CD4-positive, alpha-beta T cell treated with Interleukin-10 for 1 hour (primary cell): ENCODE data around the gene B4GALNT2.
A peak's percentile ranks its signal among the peaks of the same experiment; 100 is the strongest.
"Not testable (repeated sequence)": the region's sequence is repeated elsewhere in the genome, so short reads cannot be mapped to it uniquely, and the experiment has no call there.

Source experiments
- DNase-seq: peaks from one replicate; pipeline ENCODE4 v3.0.0-alpha.2; 2020

The B4GALNT2 gene

GRCh38 chr17:49122566-49122965, 10.0 kb upstream of the B4GALNT2 start:
- DNase-seq = no peak

GRCh38 chr17:49123061-49123460, 9.5 kb upstream of the B4GALNT2 start:
- no peak for DNase-seq

GRCh38 chr17:49125449-49125848, 7.1 kb upstream of the B4GALNT2 start:
- DNase-seq = no peak

- DNase-seq = not testable (repeated sequence)
Measured at GRCh38 chr17:49126183-49126859, 6.2 kb upstream of the B4GALNT2 start.

- not testable (repeated sequence) for DNase-seq
Measured at GRCh38 chr17:49129359-49129950, 3.1 kb upstream of the B4GALNT2 start.

GRCh38 chr17:49130891-49131290, 1.7 kb upstream of the B4GALNT2 start:
- no peak for DNase-seq

GRCh38 chr17:49132317-49132698, 261 bp upstream of the B4GALNT2 start:
- DNase-seq = no peak

- no peak for DNase-seq
Measured at GRCh38 chr17:49136335-49136734, 3.8 kb downstream of the B4GALNT2 start.

GRCh38 chr17:49145654-49146053, 13.1 kb downstream of the B4GALNT2 start:
- not testable (repeated sequence) for DNase-seq

GRCh38 chr17:49146620-49147306, 14.2 kb downstream of the B4GALNT2 start:
- DNase-seq = no peak

GRCh38 chr17:49148171-49148570, 15.6 kb downstream of the B4GALNT2 start:
- DNase-seq = no peak

GRCh38 chr17:49151996-49152395, 19.4 kb downstream of the B4GALNT2 start:
- DNase-seq = no peak

GRCh38 chr17:49156256-49156655, 23.7 kb downstream of the B4GALNT2 start:
- no peak for DNase-seq

GRCh38 chr17:49157784-49158183, 25.2 kb downstream of the B4GALNT2 start:
- DNase-seq = no peak

- DNase-seq = no peak
Measured at GRCh38 chr17:49162866-49163265, 30.3 kb downstream of the B4GALNT2 start.

- DNase-seq = no peak
Measured at GRCh38 chr17:49165143-49165542, 32.6 kb downstream of the B4GALNT2 start.

GRCh38 chr17:49168706-49169105, 36.1 kb downstream of the B4GALNT2 start:
- no peak for DNase-seq

- DNase-seq = no peak
Measured at GRCh38 chr17:49170216-49170615, 37.6 kb downstream of the B4GALNT2 start.

GRCh38 chr17:49170711-49171110, 38.1 kb downstream of the B4GALNT2 start:
- not testable (repeated sequence) for DNase-seq

- DNase-seq = not testable (repeated sequence)
Measured at GRCh38 chr17:49175978-49176377, 43.4 kb downstream of the B4GALNT2 start.

- DNase-seq = peak; percentile 71
Measured at GRCh38 chr17:49180303-49180702, 47.7 kb downstream of the B4GALNT2 start.

GRCh38 chr17:49180998-49181635, 48.5 kb downstream of the B4GALNT2 start:
- DNase-seq = no peak

GRCh38 chr17:49183341-49183740, 50.8 kb downstream of the B4GALNT2 start:
- no peak for DNase-seq

GRCh38 chr17:49183801-49184200, 51.2 kb downstream of the B4GALNT2 start:
- DNase-seq = no peak
